Mesenchymal stem cell (in vitro differentiated cells and primary cell): ENCODE data around the gene UNC80.

Experiments used
- DNase-seq: peaks from one replicate; pipeline ENCODE4 v3.0.0-alpha.2; 2013
- H2AFZ ChIP-seq: one replicate; pipeline ENCODE4 v1.6.1; 2013; ENCODE audit warnings: low read depth, mild to moderate bottlenecking, control low read depth, inconsistent platforms, low read length, moderate library complexity
- H2AK5ac ChIP-seq: 2 replicates; pipeline ENCODE4 v1.6.1; 2013; ENCODE audit warnings: low read length, moderate library complexity, mild to moderate bottlenecking, inconsistent platforms; ENCODE audit not compliant: severe bottlenecking
- H2BK120ac ChIP-seq: one replicate; pipeline ENCODE4 v1.6.1; 2013; ENCODE audit warnings: low read depth, mild to moderate bottlenecking, inconsistent platforms, low read length, moderate library complexity
- H2BK12ac ChIP-seq, 2 experiments: one replicate each; pipeline ENCODE4 v1.6.1; 2013; ENCODE audit warnings: inconsistent platforms in 2 of 2, low read length in 2 of 2, mild to moderate bottlenecking in 2 of 2, moderate library complexity in 2 of 2, control low read depth in 1 of 2
- H2BK15ac ChIP-seq: one replicate; pipeline ENCODE4 v1.6.1; 2013; ENCODE audit warnings: mild to moderate bottlenecking, low read depth, inconsistent platforms; ENCODE audit not compliant: poor library complexity, severe bottlenecking
- H2BK5ac ChIP-seq: 2 replicates; pipeline ENCODE4 v1.6.1; 2013; ENCODE audit warnings: low read depth, mild to moderate bottlenecking, low read length, control low read depth, inconsistent platforms; ENCODE audit not compliant: poor library complexity, severe bottlenecking
- H3K14ac ChIP-seq, 2 experiments: one replicate each; pipeline ENCODE4 v1.6.1; 2013; ENCODE audit warnings: inconsistent platforms in 2 of 2, low read length in 2 of 2, control low read depth in 1 of 2, mild to moderate bottlenecking in 1 of 2, moderate library complexity in 1 of 2
- H3K18ac ChIP-seq, 2 experiments: one replicate each; pipeline ENCODE4 v1.6.1; 2013; ENCODE audit warnings: inconsistent platforms in 2 of 2, low read length in 2 of 2, control low read depth in 1 of 2, low read depth in 1 of 2, mild to moderate bottlenecking in 1 of 2
- H3K23ac ChIP-seq, 2 experiments: one replicate each; pipeline ENCODE4 v1.6.1; 2013; ENCODE audit warnings: inconsistent platforms in 2 of 2, low read length in 2 of 2, mild to moderate bottlenecking in 2 of 2, moderate library complexity in 2 of 2, control low read depth in 1 of 2
- H3K27ac ChIP-seq: 2 replicates; pipeline ENCODE4 v1.5.1; 2013; ENCODE audit warnings: mild to moderate bottlenecking, moderate library complexity, low read length, control low read depth, inconsistent platforms; ENCODE audit not compliant: poor library complexity, severe bottlenecking
- H3K27me3 ChIP-seq, 2 experiments: 2 replicates each; pipeline versions ENCODE4 v1.6.1 to v1.7.0; 2013; ENCODE audit warnings: low read length in 2 of 2, mild to moderate bottlenecking in 2 of 2, moderate library complexity in 2 of 2, control low read depth in 1 of 2, inconsistent platforms in 1 of 2; ENCODE audit not compliant: control insufficient read depth in 1 of 2, insufficient read depth in 1 of 2
- H3K36me3 ChIP-seq, 2 experiments: 2 replicates each; pipeline versions ENCODE4 v1.6.1 to v1.7.0; 2013; ENCODE audit warnings: low read length in 2 of 2, control low read depth in 1 of 2, inconsistent platforms in 1 of 2, low read depth in 1 of 2, mild to moderate bottlenecking in 1 of 2; ENCODE audit not compliant: insufficient read depth in 2 of 2, control insufficient read depth in 1 of 2
- H3K4ac ChIP-seq, 2 experiments: one replicate each; pipeline ENCODE4 v1.6.1; 2013; ENCODE audit warnings: inconsistent platforms in 2 of 2, low read length in 2 of 2, mild to moderate bottlenecking in 2 of 2, moderate library complexity in 2 of 2, control low read depth in 1 of 2, low read depth in 1 of 2
- H3K4me1 ChIP-seq: 2 replicates; pipeline ENCODE4 v1.6.1; 2013; ENCODE audit warnings: low read depth, low read length, control low read depth; ENCODE audit not compliant: control insufficient read depth, insufficient read depth
- H3K4me2 ChIP-seq: 2 replicates; pipeline ENCODE4 v1.6.1; 2013; ENCODE audit warnings: low read length, mild to moderate bottlenecking, inconsistent platforms; ENCODE audit not compliant: poor library complexity, severe bottlenecking
- H3K4me3 ChIP-seq, 2 experiments: 2 replicates each; pipeline versions ENCODE4 v1.5.1 to v1.7.0; 2013; ENCODE audit warnings: low read length in 2 of 2, mild to moderate bottlenecking in 2 of 2, control low read depth in 1 of 2, low read depth in 1 of 2; ENCODE audit not compliant: insufficient read depth in 1 of 2
- H3K79me1 ChIP-seq: replicated peaks from 2 replicates; pipeline ENCODE4 v1.6.1; 2013; ENCODE audit warnings: mild to moderate bottlenecking, control low read depth, low read length, inconsistent platforms; ENCODE audit not compliant: poor library complexity, severe bottlenecking
- H3K9ac ChIP-seq: 2 replicates; pipeline ENCODE4 v1.7.0; 2013; ENCODE audit warnings: mild to moderate bottlenecking, low read length, moderate library complexity
- H3K9me3 ChIP-seq: 2 replicates; pipeline ENCODE4 v1.7.0; 2013; ENCODE audit warnings: mild to moderate bottlenecking, low read length; ENCODE audit not compliant: control insufficient read depth
- H4K8ac ChIP-seq: one replicate; pipeline ENCODE4 v1.6.1; 2013; ENCODE audit warnings: inconsistent platforms, mild to moderate bottlenecking, low read length, moderate library complexity
- H4K91ac ChIP-seq: one replicate; pipeline ENCODE4 v1.6.1; 2013; ENCODE audit warnings: mild to moderate bottlenecking, low read length, inconsistent platforms
- WGBS: methylation state at CpG from one replicate; pipeline ENCODE4 v1.1.7; 2013; ENCODE audit warnings: mixed read lengths; 5-methylcytosine and 5-hydroxymethylcytosine counted together

UNC80 gene

DNA sequence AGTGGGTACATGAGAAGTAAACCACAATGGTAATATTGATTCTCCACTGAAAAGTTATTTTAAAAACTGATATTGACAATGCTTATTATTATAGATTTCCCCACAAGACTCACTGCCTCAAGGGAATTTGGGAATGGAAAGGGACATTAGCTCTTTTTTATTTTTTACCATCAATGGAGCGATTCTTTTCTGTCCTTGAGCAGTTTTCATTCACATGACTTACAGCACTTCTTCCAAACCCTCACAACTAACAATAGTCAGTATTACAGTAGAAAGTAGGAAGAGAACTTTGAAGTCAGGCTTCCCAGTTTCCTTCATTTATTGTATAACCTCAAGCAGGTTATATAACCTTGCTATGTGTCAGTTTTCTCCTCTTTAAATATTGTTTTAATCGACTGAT is 4.3 kb upstream of the UNC80 start:
- Histone ChIP-seq H2BK120ac (no peak overlapping the region), H3K4me2 (no peak overlapping the region), H3K27ac (no peak overlapping the region), H2BK15ac (no peak overlapping the region), H3K18ac (no peak overlapping the region), H2BK12ac (no peak overlapping the region), H3K79me1 (no peaks in the 10 kb centered on the region), H3K4ac (no peak overlapping the region), H3K27me3 (peaks cover 7 to 10% of the 10 kb centered on the region in 2 experiments), H2BK5ac (no peak overlapping the region), H3K9me3 (no peaks in the 10 kb centered on the region), H3K4me1 (peaks cover 8% of the 10 kb centered on the region), H2AFZ (no peak overlapping the region), H3K9ac (no peak overlapping the region), H4K91ac (no peak overlapping the region), H3K14ac (no peak overlapping the region), H3K4me3 (no peak overlapping the region), H3K23ac (no peak overlapping the region), H4K8ac (no peak overlapping the region), H2AK5ac (no peak overlapping the region), H3K36me3 (no peaks in the 10 kb centered on the region)
- no CpG with 5 or more reads among the region's 2 CpGs for WGBS
- no peak for DNase-seq

DNA sequence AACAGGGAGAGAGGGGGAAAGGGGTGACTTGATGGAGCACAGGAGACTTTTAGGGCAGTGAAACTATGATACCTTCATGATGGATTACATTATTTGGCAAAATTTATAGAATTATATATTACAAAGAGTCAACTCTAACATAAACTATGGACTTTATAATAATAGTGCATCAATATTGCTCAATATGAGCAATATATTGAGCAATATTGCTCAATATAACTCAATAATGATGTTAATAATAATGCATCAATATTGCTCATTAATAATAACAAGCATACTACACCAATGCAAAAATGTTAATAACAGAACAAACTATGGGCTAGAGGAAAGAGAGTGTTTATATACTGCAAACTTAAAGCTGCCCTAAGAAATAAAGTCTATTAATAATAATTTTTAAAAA is 3.1 kb upstream of the UNC80 start:
- H3K27ac ChIP-seq: no peak overlapping the region

DNA sequence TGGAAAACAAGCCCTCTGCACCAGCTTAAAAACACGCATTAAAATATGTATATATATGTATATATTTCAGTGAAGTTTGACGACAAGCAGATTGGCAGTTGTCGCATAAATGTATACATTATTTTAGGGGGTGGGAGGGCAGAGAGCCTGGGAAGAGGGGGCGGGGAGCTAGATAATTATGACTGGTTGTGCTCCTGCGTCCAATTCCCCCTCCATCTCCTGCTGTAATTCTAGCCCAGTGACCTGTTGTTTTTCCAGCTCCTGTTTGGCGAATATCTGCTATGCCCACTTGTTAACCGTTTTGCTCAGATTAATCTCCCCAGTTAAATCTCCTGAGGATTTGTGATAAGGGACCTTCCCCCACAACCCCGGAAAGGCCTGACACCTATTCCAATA is 656 bp downstream of the UNC80 start:
- Histone ChIP-seq H2AK5ac (no peak overlapping the region), H2BK12ac (no peak overlapping the region), H3K9ac (no peak overlapping the region)

More for the DNA sequence above, 3.1 kb upstream of the UNC80 start:
- Histone ChIP-seq H2BK12ac (no peak overlapping the region), H3K18ac (no peak overlapping the region), H3K9me3 (no peaks in the 10 kb centered on the region), H3K23ac (no peak overlapping the region), H3K4me2 (no peak overlapping the region), H3K9ac (no peak overlapping the region), H3K36me3 (no peaks in the 10 kb centered on the region), H3K14ac (no peak overlapping the region), H3K79me1 (no peaks in the 10 kb centered on the region), H2BK5ac (no peak overlapping the region), H3K4me3 (no peak overlapping the region), H2AK5ac (no peak overlapping the region), H4K91ac (no peak overlapping the region), H4K8ac (no peak overlapping the region), H2BK15ac (no peak overlapping the region), H3K27me3 (peaks cover 7 to 17% of the 10 kb centered on the region in 2 experiments), H3K4ac (no peak overlapping the region), H2AFZ (no peak overlapping the region), H2BK120ac (no peak overlapping the region), H3K4me1 (peaks cover 8% of the 10 kb centered on the region)
- DNase-seq: no peak

DNA sequence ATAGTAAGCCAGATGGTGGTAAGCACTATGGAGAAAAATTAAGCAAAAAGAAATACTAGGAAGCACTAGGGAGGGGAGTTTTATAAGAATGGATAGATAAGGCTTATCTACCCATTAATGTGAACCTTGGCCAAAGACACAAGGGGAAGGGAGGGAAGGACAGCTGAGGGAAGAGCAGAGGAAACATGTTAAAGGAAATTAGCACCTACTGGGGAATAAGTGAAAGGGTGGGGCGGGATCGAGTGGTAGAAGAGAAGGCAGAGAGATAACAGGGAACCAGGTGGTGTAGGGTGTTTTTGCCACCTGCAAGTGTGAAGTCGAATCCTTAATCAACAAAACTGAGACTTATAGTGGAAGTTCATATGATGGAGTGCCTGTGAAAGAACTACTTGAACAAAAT is 1.7 kb downstream of the UNC80 start:
- no peak overlapping the region for H2BK15ac ChIP-seq
- H3K23ac ChIP-seq: no peak overlapping the region
- no peak overlapping the region for H2AK5ac ChIP-seq
- H3K36me3 ChIP-seq: no peaks in the 10 kb centered on the region
- H2BK12ac ChIP-seq: no peak overlapping the region
- no peak overlapping the region for H3K18ac ChIP-seq
- H3K4me2 ChIP-seq: no peak overlapping the region
- H4K91ac ChIP-seq: no peak overlapping the region
- H2AFZ ChIP-seq: no peak overlapping the region
- no peaks in the 10 kb centered on the region for H3K9me3 ChIP-seq
- no peak overlapping the region for H2BK5ac ChIP-seq
- no peak overlapping the region for H4K8ac ChIP-seq
- no peak overlapping the region for H3K9ac ChIP-seq
- WGBS: 7% methylated on average over 3 of the region's 3 CpGs
- peaks cover 8% of the 10 kb centered on the region for H3K4me1 ChIP-seq
- H3K79me1 ChIP-seq: no peaks in the 10 kb centered on the region
- H3K4ac ChIP-seq: no peak overlapping the region
- H3K27ac ChIP-seq: no peak overlapping the region
- no peak overlapping the region for H3K14ac ChIP-seq
- no peak overlapping the region for H2BK120ac ChIP-seq
- no peak for DNase-seq
- no peak overlapping the region for H3K4me3 ChIP-seq
- H3K27me3 ChIP-seq: peaks cover 7 to 17% of the 10 kb centered on the region in 2 experiments

More for the DNA sequence above, 656 bp downstream of the UNC80 start:
- Histone ChIP-seq H2BK120ac (no peak overlapping the region), H2BK5ac (no peak overlapping the region), H3K23ac (no peak overlapping the region), H3K9me3 (no peaks in the 10 kb centered on the region), H3K27me3 (peaks cover 7 to 17% of the 10 kb centered on the region in 2 experiments), H3K27ac (no peak overlapping the region), H3K18ac (no peak overlapping the region), H3K4me3 (no peak overlapping the region), H4K8ac (no peak overlapping the region), H3K4me2 (peak overlapping the region; percentile 80), H3K4me1 (peaks cover 8% of the 10 kb centered on the region), H3K36me3 (no peaks in the 10 kb centered on the region), H3K79me1 (no peaks in the 10 kb centered on the region), H2BK15ac (no peak overlapping the region), H2AFZ (no peak overlapping the region), H3K14ac (no peak overlapping the region), H4K91ac (no peak overlapping the region), H3K4ac (no peak overlapping the region)
- WGBS: 45% methylated on average over 4 of the region's 8 CpGs
- no peak for DNase-seq
